Urinary bladder (tissue), 4 donors: ENCODE measurements around the gene CD7. TPM values are rescaled to one million over a fixed set of nuclear protein-coding genes. Genes with fewer than 3 reads are reported as not detected.

Source experiments
- DNase-seq: peaks from one replicate; pipeline ENCODE4 v3.0.0-alpha.2; 2015; ENCODE audit errors: extremely low spot score
- H3K27ac ChIP-seq: one replicate; pipeline ENCODE4 v1.5.1; 2013; ENCODE audit warnings: low read depth, mild to moderate bottlenecking, moderate library complexity
- H3K36me3 ChIP-seq: one replicate; pipeline ENCODE4 v1.6.1; 2013; ENCODE audit warnings: mild to moderate bottlenecking, moderate library complexity; ENCODE audit not compliant: insufficient read depth
- H3K4me1 ChIP-seq: one replicate; pipeline ENCODE4 v1.6.1; 2013; ENCODE audit warnings: mild to moderate bottlenecking, moderate library complexity; ENCODE audit not compliant: insufficient read depth
- H3K4me3 ChIP-seq: one replicate; pipeline ENCODE4 v1.5.1; 2013; ENCODE audit warnings: low read depth, low read length
- WGBS: extraction: QIAGEN DNeasy Blood & Tissue Kit; methylation state at CpG from one replicate; pipeline ENCODE4 v1.1.7; 2013; 5-methylcytosine and 5-hydroxymethylcytosine counted together
- polyA plus RNA-seq: library from polyadenylated mRNA; stranded (reverse); fragments of 200-250 nt; gene quantifications from one replicate; pipeline ENCODE4 v1.2.3, GENCODE V29; 2013
- total RNA-seq: library from RNA; depleted of rRNA; stranded (reverse); fragments of >200 nt; gene quantifications from one replicate; pipeline ENCODE4 v1.2.3, GENCODE V29; 2014
- donor health status: healthy with polysubstance abuse.
- donor health status: healthy.

The CD7 gene
- total and polyA plus RNA-seq, 2 donors, result 0.69 to 3.7 TPM

- no peaks in the 10 kb centered on the region for H3K4me1 ChIP-seq
- WGBS, result 82% methylated on average over 25 of the region's 25 CpGs
- DNase-seq, result no peak
- H3K27ac ChIP-seq, result no peak overlapping the region
- no peak overlapping the region for H3K4me3 ChIP-seq
- no peaks in the 10 kb centered on the region for H3K36me3 ChIP-seq
Observed at GRCh38 chr17:82282239-82283207, 34.9 kb downstream of the CD7 start.

- Histone ChIP-seq H3K4me3 (no peak overlapping the region), H3K36me3 (no peaks in the 10 kb centered on the region), H3K27ac (no peak overlapping the region), H3K4me1 (no peaks in the 10 kb centered on the region)
- 78% methylated on average over 22 of the region's 22 CpGs for WGBS
- no peak for DNase-seq
Observed at GRCh38 chr17:82281502-82282238, 35.7 kb downstream of the CD7 start.

- H3K4me1 ChIP-seq, result no peaks in the 10 kb centered on the region
- 78% methylated on average over 7 of the region's 7 CpGs for WGBS
- no peak overlapping the region for H3K4me3 ChIP-seq
- H3K27ac ChIP-seq, result no peak overlapping the region
- no peaks in the 10 kb centered on the region for H3K36me3 ChIP-seq
- DNase-seq, result no peak
Observed at GRCh38 chr17:82281076-82281475, 36.3 kb downstream of the CD7 start.

GRCh38 chr17:82280537-82280936 is 36.9 kb downstream of the CD7 start:
- no peaks in the 10 kb centered on the region for H3K4me1 ChIP-seq
- no peaks in the 10 kb centered on the region for H3K36me3 ChIP-seq
- 92% methylated on average over 8 of the region's 8 CpGs for WGBS
- DNase-seq, result no peak
- H3K4me3 ChIP-seq, result no peak overlapping the region
- H3K27ac ChIP-seq, result no peak overlapping the region

GRCh38 chr17:82278786-82279391 is 38.5 kb downstream of the CD7 start:
- no peaks in the 10 kb centered on the region for H3K36me3 ChIP-seq
- 81% methylated on average over 16 of the region's 16 CpGs for WGBS
- H3K27ac ChIP-seq, result no peak overlapping the region
- H3K4me1 ChIP-seq, result no peaks in the 10 kb centered on the region
- no peak overlapping the region for H3K4me3 ChIP-seq
- DNase-seq, result no peak

- Histone ChIP-seq H3K4me1 (no peaks in the 10 kb centered on the region), H3K36me3 (no peaks in the 10 kb centered on the region), H3K4me3 (no peak overlapping the region), H3K27ac (no peak overlapping the region)
- 83% methylated on average over 9 of the region's 9 CpGs for WGBS
- DNase-seq, result no peak
Observed at GRCh38 chr17:82278308-82278707, 39.1 kb downstream of the CD7 start.

- no peak for DNase-seq
- Histone ChIP-seq H3K4me1 (no peaks in the 10 kb centered on the region), H3K27ac (no peak overlapping the region), H3K4me3 (no peak overlapping the region), H3K36me3 (no peaks in the 10 kb centered on the region)
- 77% methylated on average over 12 of the region's 12 CpGs for WGBS
Observed at GRCh38 chr17:82277851-82278250, 39.6 kb downstream of the CD7 start.

GRCh38 chr17:82276938-82277337 is 40.5 kb downstream of the CD7 start:
- H3K36me3 ChIP-seq, result no peaks in the 10 kb centered on the region
- no peak overlapping the region for H3K27ac ChIP-seq
- no peaks in the 10 kb centered on the region for H3K4me1 ChIP-seq
- no peak overlapping the region for H3K4me3 ChIP-seq
- no peak for DNase-seq
- 90% methylated on average over 5 of the region's 5 CpGs for WGBS

GRCh38 chr17:82275326-82275725 is 42.1 kb downstream of the CD7 start:
- no peak overlapping the region for H3K4me3 ChIP-seq
- H3K27ac ChIP-seq, result no peak overlapping the region
- 95% methylated on average over 14 of the region's 14 CpGs for WGBS
- no peaks in the 10 kb centered on the region for H3K4me1 ChIP-seq
- peaks cover 2% of the 10 kb centered on the region for H3K36me3 ChIP-seq
- DNase-seq, result no peak

- Histone ChIP-seq H3K4me3 (peak overlapping the region; percentile 95), H3K4me1 (no peaks in the 10 kb centered on the region), H3K36me3 (peaks cover 2% of the 10 kb centered on the region), H3K27ac (peak overlapping the region; percentile 98)
- no peak for DNase-seq
- WGBS, result 72% methylated on average over 27 of the region's 27 CpGs
Observed at GRCh38 chr17:82274134-82275020, 43.0 kb downstream of the CD7 start.

- peak within 1 kb of the TSS; percentile 95 for H3K4me3 ChIP-seq
- no peak for DNase-seq
- 4% methylated on average over 80 of the region's 80 CpGs for WGBS
- no peaks in the 10 kb centered on the region for H3K4me1 ChIP-seq
- H3K27ac ChIP-seq, result peak within 1 kb of the TSS; percentile 98
- H3K36me3 ChIP-seq, result peaks cover 2% of the 10 kb centered on the region
Observed at GRCh38 chr17:82273327-82274133, 43.9 kb downstream of the CD7 start, which contains the start of gene CSNK1D. Gene CSNK1D, minus strand, starts transcription at chr17:82273700. Its CDS starts 319 bp downstream, at chr17:82273381.
